ENCODE results near the gene TAPBP. TPM values are rescaled to one million over a fixed set of nuclear protein-coding genes. Genes with fewer than 3 reads are reported as not detected.
"Not testable (repeated sequence)": the region's sequence is repeated elsewhere in the genome, so short reads cannot be mapped to it uniquely, and the experiment has no call there.

The TAPBP gene
- total RNA-seq, 4 donors from 2014 or later = 175 to 423 (median 217) TPM

DNA sequence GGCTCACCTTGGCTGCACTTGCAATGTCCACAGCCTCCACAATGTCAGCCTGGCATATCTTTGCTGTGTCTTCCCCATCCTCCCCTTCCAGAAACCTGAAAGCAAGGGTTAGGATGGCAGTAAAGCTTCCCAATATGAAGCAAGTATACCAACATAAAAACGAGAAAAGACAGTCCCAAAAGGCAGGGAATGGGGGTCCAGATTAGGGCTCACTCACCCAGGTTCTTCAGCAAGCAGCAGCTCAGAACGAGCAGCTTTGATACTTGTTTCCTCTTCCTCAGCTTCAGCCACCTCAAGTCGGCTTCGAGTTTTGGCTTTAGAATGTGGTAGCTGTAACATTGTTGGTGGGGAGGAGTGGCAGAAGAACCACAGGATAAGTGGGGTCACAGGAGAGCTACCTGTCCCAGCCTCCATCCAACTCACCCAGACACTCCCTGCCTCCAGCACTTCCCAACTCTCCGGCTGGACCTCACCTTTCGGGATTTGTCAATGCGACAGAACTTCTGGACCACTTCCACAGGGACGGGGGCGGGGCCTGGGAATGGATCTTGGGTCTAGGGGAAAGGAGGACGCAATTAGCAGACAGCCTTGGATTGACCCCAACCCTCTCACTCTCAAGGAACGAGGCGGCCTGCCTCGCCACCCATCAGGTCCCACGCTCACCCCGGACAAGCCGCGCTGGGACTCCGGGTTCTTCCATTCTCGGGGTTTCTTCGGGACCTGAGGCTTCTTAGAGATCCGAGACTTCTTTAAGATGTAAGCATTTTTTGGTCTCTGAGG lies 25.5 kb downstream of the TAPBP start:
- TF ChIP-seq POLR2AphosphoS5 (IDR thresholded peaks at IDR 0.05) (no peak), POLR2A (IDR thresholded peaks at IDR 0.05) (no peak), EP300 (IDR thresholded peaks at IDR 0.05; ENCODE audit: low read depth) (no peak)
- TF ChIP-seq, protein P1, sequence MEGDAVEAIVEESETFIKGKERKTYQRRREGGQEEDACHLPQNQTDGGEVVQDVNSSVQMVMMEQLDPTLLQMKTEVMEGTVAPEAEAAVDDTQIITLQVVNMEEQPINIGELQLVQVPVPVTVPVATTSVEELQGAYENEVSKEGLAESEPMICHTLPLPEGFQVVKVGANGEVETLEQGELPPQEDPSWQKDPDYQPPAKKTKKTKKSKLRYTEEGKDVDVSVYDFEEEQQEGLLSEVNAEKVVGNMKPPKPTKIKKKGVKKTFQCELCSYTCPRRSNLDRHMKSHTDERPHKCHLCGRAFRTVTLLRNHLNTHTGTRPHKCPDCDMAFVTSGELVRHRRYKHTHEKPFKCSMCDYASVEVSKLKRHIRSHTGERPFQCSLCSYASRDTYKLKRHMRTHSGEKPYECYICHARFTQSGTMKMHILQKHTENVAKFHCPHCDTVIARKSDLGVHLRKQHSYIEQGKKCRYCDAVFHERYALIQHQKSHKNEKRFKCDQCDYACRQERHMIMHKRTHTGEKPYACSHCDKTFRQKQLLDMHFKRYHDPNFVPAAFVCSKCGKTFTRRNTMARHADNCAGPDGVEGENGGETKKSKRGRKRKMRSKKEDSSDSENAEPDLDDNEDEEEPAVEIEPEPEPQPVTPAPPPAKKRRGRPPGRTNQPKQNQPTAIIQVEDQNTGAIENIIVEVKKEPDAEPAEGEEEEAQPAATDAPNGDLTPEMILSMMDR (IDR thresholded peaks at IDR 0.05) = no peak
- H3K9me3 ChIP-seq = no peaks in the 10 kb centered on the region
- in situ Hi-C loops (cut with MboI; ENCODE audit: low pct_ligation_motif_present in 1 of 4, low pct_unique_long_range_greater_than_20kb in 1 of 4, low sequenced_read_pairs in 3 of 4) (no loop called here), intact Hi-C loops (cut with DNase I; ENCODE audit: low total_unique reads) (no loop called here)
- 7 to 16% methylated on average over 4 to 21 of the region's 21 CpGs for WGBS, 2 donors (ENCODE audit: low coverage in 1 of 2)
- H3K27ac ChIP-seq = peak overlapping the region; percentile 80 to 89 (median 86)
- H3K27me3 ChIP-seq = no peaks in the 10 kb centered on the region
- peaks cover 0 to 8% (median 0%) of the 10 kb centered on the region in 4 donors for H3K36me3 ChIP-seq
- no peak for DNase-seq
- H3K4me1 ChIP-seq = peaks cover 6 to 21% (median 20%) of the 10 kb centered on the region in 4 donors
- peak overlapping the region; percentile 69 to 93 (median 79) for H3K4me3 ChIP-seq

- H3K36me3 ChIP-seq = peaks cover 0 to 8% (median 0%) of the 10 kb centered on the region in 4 donors
- intact Hi-C loops (cut with DNase I; ENCODE audit: low total_unique reads) (no loop called here), in situ Hi-C loops (cut with MboI; ENCODE audit: low pct_ligation_motif_present in 1 of 4, low pct_unique_long_range_greater_than_20kb in 1 of 4, low sequenced_read_pairs in 3 of 4) (no loop called here)
- 80 to 93% methylated on average over 1 to 22 of the region's 22 CpGs for WGBS, 2 donors (ENCODE audit: low coverage in 1 of 2)
- no peak overlapping the region for H3K4me3 ChIP-seq
- TF ChIP-seq POLR2AphosphoS5 (IDR thresholded peaks at IDR 0.05) = no peak
- no peak for TF ChIP-seq EP300 (IDR thresholded peaks at IDR 0.05; ENCODE audit: low read depth)
- TF ChIP-seq, protein P1 (IDR thresholded peaks at IDR 0.05) = no peak
- TF ChIP-seq POLR2A (IDR thresholded peaks at IDR 0.05) = no peak
- peaks cover 6 to 21% (median 20%) of the 10 kb centered on the region in 4 donors for H3K4me1 ChIP-seq
- no peaks in the 10 kb centered on the region for H3K9me3 ChIP-seq
- DNase-seq = no peak
- no peaks in the 10 kb centered on the region for H3K27me3 ChIP-seq
- no peak overlapping the region for H3K27ac ChIP-seq
These were observed 26.6 kb downstream of the TAPBP start for GRCh38 chr6:33286946-33287914.

GRCh38 chr6:33285214-33285613 lies 28.7 kb downstream of the TAPBP start:
- in situ Hi-C loops (cut with MboI; ENCODE audit: low pct_ligation_motif_present in 1 of 4, low pct_unique_long_range_greater_than_20kb in 1 of 4, low sequenced_read_pairs in 3 of 4); H3K27me3 ChIP-seq; H3K36me3 ChIP-seq; H3K9me3 ChIP-seq; H3K4me3 ChIP-seq; intact Hi-C loops (cut with DNase I; ENCODE audit: low total_unique reads); DNase-seq; H3K27ac ChIP-seq: not testable (repeated sequence)
- 96 to 100% methylated on average over 1 to 4 of the region's 4 CpGs for WGBS, 2 donors (ENCODE audit: low coverage in 1 of 2)
- H3K4me1 ChIP-seq = peaks cover 6 to 15% (median 14%) of the 10 kb centered on the region in 4 donors

DNA sequence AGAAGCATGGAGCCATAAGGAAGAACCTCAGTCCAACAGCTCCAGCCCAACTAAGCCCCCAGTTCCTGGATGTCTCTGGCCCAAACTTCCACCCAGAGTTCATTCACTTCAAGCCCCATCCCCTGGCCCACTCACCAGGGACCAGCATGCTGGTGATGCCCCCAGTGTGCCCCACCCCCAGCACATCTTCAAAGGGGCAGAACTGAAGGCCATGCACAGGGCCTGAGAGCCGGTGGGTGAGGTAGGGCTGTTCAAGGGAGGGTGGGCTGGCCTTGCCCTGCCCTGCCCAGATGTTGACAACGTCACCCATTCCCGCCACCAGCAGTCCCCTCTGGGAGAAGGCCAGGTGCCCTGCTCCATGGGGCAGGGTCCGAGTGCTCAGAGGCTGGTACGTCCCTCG lies 33.3 kb downstream of the TAPBP start:
- Histone ChIP-seq H3K9me3 (no peaks in the 10 kb centered on the region), H3K27me3 (no peaks in the 10 kb centered on the region), H3K27ac (no peak overlapping the region), H3K36me3 (no peaks in the 10 kb centered on the region), H3K4me1 (peaks cover 15 to 29% (median 21%) of the 10 kb centered on the region in 4 donors), H3K4me3 (no peak overlapping the region)
- in situ Hi-C loops (cut with MboI; ENCODE audit: low pct_ligation_motif_present in 1 of 4, low pct_unique_long_range_greater_than_20kb in 1 of 4, low sequenced_read_pairs in 3 of 4) (no loop called here), intact Hi-C loops (cut with DNase I; ENCODE audit: low total_unique reads) (no loop called here)
- TF ChIP-seq POLR2A (IDR thresholded peaks at IDR 0.05) (no peak), EP300 (IDR thresholded peaks at IDR 0.05; ENCODE audit: low read depth) (no peak), POLR2AphosphoS5 (IDR thresholded peaks at IDR 0.05) (no peak)
- TF ChIP-seq, protein P1 (IDR thresholded peaks at IDR 0.05) = no peak
- WGBS, 2 donors (ENCODE audit: low coverage in 1 of 2) = 95% methylated on average over 6 of the region's 6 CpGs; no CpG with 5 or more reads in 1 of the 2 donors
- DNase-seq = no peak
